Suprapubic skin (tissue), 4 donors: ENCODE measurements around the gene HSPA1A.

Experiments
- POLR2A ChIP-seq, 2 donors: fragments of 450-650 bp; IDR thresholded peaks; one replicate each; pipeline ENCODE4 v1.6.1; 2017; ENCODE audit warnings: antibody characterized with exemption in 2 of 2, mild to moderate bottlenecking in 2 of 2, moderate library complexity in 2 of 2
- POLR2AphosphoS5 ChIP-seq, 3 donors: sonication (generic); formaldehyde crosslinking; IDR thresholded peaks; one replicate each; pipeline ENCODE4 v1.6.1; 2017; ENCODE audit warnings: antibody characterized with exemption in 3 of 3
- TF ChIP-seq, protein P1 (sequence below), 2 donors: fragments of 200-600 bp in 1 of 2; fragments of 450-650 bp in 1 of 2; sonication (generic) in 1 of 2; IDR thresholded peaks; one replicate each; pipeline ENCODE4 v1.5.1; 2016 to 2019; ENCODE audit warnings: antibody characterized with exemption in 2 of 2, mild to moderate bottlenecking in 1 of 2, moderate library complexity in 1 of 2

GRCh38 chr6:31776989-31777666 lies 38.2 kb upstream of the HSPA1A start, which contains the start of gene VWA7:
- TF ChIP-seq, protein P1, sequence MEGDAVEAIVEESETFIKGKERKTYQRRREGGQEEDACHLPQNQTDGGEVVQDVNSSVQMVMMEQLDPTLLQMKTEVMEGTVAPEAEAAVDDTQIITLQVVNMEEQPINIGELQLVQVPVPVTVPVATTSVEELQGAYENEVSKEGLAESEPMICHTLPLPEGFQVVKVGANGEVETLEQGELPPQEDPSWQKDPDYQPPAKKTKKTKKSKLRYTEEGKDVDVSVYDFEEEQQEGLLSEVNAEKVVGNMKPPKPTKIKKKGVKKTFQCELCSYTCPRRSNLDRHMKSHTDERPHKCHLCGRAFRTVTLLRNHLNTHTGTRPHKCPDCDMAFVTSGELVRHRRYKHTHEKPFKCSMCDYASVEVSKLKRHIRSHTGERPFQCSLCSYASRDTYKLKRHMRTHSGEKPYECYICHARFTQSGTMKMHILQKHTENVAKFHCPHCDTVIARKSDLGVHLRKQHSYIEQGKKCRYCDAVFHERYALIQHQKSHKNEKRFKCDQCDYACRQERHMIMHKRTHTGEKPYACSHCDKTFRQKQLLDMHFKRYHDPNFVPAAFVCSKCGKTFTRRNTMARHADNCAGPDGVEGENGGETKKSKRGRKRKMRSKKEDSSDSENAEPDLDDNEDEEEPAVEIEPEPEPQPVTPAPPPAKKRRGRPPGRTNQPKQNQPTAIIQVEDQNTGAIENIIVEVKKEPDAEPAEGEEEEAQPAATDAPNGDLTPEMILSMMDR (IDR thresholded peaks at IDR 0.05), result no peak
- TF ChIP-seq POLR2AphosphoS5 (IDR thresholded peaks at IDR 0.05) (no peak), POLR2A (IDR thresholded peaks at IDR 0.05) (no peak)
